ENCODE results near the gene KIFAP3.

KIFAP3 gene

GRCh38 chr1:169894424-169895145 lies 179.9 kb downstream of the KIFAP3 start:
- Histone ChIP-seq H3K27ac (ENCODE audit: low read depth, low read length) (peak overlapping the region; percentile 99; the same call in 1 of the 2 replicates), H3K4me3 (ENCODE audit: low read depth, low read length) (peak overlapping the region; percentile 88), H3K9ac (ENCODE audit: low read length) (peak overlapping the region; percentile 96)

GRCh38 chr1:169893645-169894423 lies 180.7 kb downstream of the KIFAP3 start, which contains the start of gene SCYL3:
TSS of gene SCYL3 (minus strand) at chr1:169893896. CDS start at chr1:169888840, 5,056 bp downstream.
- Histone ChIP-seq H3K36me3 (ENCODE audit: control insufficient read depth, insufficient read depth, low read length) (no peaks in the 10 kb centered on the region), H3K9me3 (ENCODE audit: control insufficient read depth, insufficient read depth, low read depth, low read length) (no peaks in the 10 kb centered on the region), H3K27ac (ENCODE audit: low read depth, low read length) (peak within 1 kb of the TSS; percentile 99), H3K4me3 (ENCODE audit: low read depth, low read length) (peak within 1 kb of the TSS; percentile 88), H3K4me1 (ENCODE audit: control insufficient read depth, insufficient read depth, low read length) (peaks cover 35% of the 10 kb centered on the region), H3K27me3 (ENCODE audit: control insufficient read depth, insufficient read depth, low read length) (no peaks in the 10 kb centered on the region), H3K9ac (ENCODE audit: low read length) (peak within 1 kb of the TSS; percentile 96)

More at GRCh38 chr1:169894424-169895145, 179.9 kb downstream of the KIFAP3 start:
- Histone ChIP-seq H3K9me3 (ENCODE audit: control insufficient read depth, insufficient read depth, low read depth, low read length) (no peaks in the 10 kb centered on the region), H3K4me1 (ENCODE audit: control insufficient read depth, insufficient read depth, low read length) (peaks cover 41% of the 10 kb centered on the region), H3K36me3 (ENCODE audit: control insufficient read depth, insufficient read depth, low read length) (no peaks in the 10 kb centered on the region), H3K27me3 (ENCODE audit: control insufficient read depth, insufficient read depth, low read length) (no peaks in the 10 kb centered on the region)

- Histone ChIP-seq H3K4me1 (ENCODE audit: control insufficient read depth, insufficient read depth, low read length) (peaks cover 34% of the 10 kb centered on the region), H3K9me3 (ENCODE audit: control insufficient read depth, insufficient read depth, low read depth, low read length) (no peaks in the 10 kb centered on the region), H3K27ac (ENCODE audit: low read depth, low read length) (peak overlapping the region; percentile 99), H3K36me3 (ENCODE audit: control insufficient read depth, insufficient read depth, low read length) (peaks cover 6% of the 10 kb centered on the region), H3K9ac (ENCODE audit: low read length) (peak overlapping the region; percentile 96), H3K27me3 (ENCODE audit: control insufficient read depth, insufficient read depth, low read length) (no peaks in the 10 kb centered on the region), H3K4me3 (ENCODE audit: low read depth, low read length) (peak overlapping the region; percentile 88)
Measured at GRCh38 chr1:169892927-169893644, 181.4 kb downstream of the KIFAP3 start.

- H3K36me3 ChIP-seq (ENCODE audit: control insufficient read depth, insufficient read depth, low read length) = peaks cover 9% of the 10 kb centered on the region
- H3K9ac ChIP-seq (ENCODE audit: low read length) = peak overlapping the region; percentile 96
- no peak overlapping the region for H3K27ac ChIP-seq (ENCODE audit: low read depth, low read length)
- H3K27me3 ChIP-seq (ENCODE audit: control insufficient read depth, insufficient read depth, low read length) = no peaks in the 10 kb centered on the region
- peak overlapping the region; percentile 88 for H3K4me3 ChIP-seq (ENCODE audit: low read depth, low read length)
- no peaks in the 10 kb centered on the region for H3K9me3 ChIP-seq (ENCODE audit: control insufficient read depth, insufficient read depth, low read depth, low read length)
- H3K4me1 ChIP-seq (ENCODE audit: control insufficient read depth, insufficient read depth, low read length) = peaks cover 34% of the 10 kb centered on the region
Measured at GRCh38 chr1:169892176-169892926, 182.1 kb downstream of the KIFAP3 start.

- no peaks in the 10 kb centered on the region for H3K27me3 ChIP-seq (ENCODE audit: control insufficient read depth, insufficient read depth, low read length)
- H3K27ac ChIP-seq (ENCODE audit: low read depth, low read length) = no peak overlapping the region
- H3K36me3 ChIP-seq (ENCODE audit: control insufficient read depth, insufficient read depth, low read length) = peaks cover 16% of the 10 kb centered on the region
- H3K4me3 ChIP-seq (ENCODE audit: low read depth, low read length) = 0 out of 2 replicates have a peak overlapping the region, but pooled peaks have one; percentile 18
- H3K9ac ChIP-seq (ENCODE audit: low read length) = no peak overlapping the region
- H3K4me1 ChIP-seq (ENCODE audit: control insufficient read depth, insufficient read depth, low read length) = peaks cover 34% of the 10 kb centered on the region
- no peaks in the 10 kb centered on the region for H3K9me3 ChIP-seq (ENCODE audit: control insufficient read depth, insufficient read depth, low read depth, low read length)
Measured at GRCh38 chr1:169891539-169891885, 183.0 kb downstream of the KIFAP3 start.

GRCh38 chr1:169890761-169891538 lies 183.5 kb downstream of the KIFAP3 start:
- peaks cover 30% of the 10 kb centered on the region for H3K4me1 ChIP-seq (ENCODE audit: control insufficient read depth, insufficient read depth, low read length)
- H3K9ac ChIP-seq (ENCODE audit: low read length) = no peak overlapping the region
- peaks cover 21% of the 10 kb centered on the region for H3K36me3 ChIP-seq (ENCODE audit: control insufficient read depth, insufficient read depth, low read length)
- H3K9me3 ChIP-seq (ENCODE audit: control insufficient read depth, insufficient read depth, low read depth, low read length) = no peaks in the 10 kb centered on the region
- no peaks in the 10 kb centered on the region for H3K27me3 ChIP-seq (ENCODE audit: control insufficient read depth, insufficient read depth, low read length)
- 0 out of 2 replicates have a peak overlapping the region, but pooled peaks have one; percentile 18 for H3K4me3 ChIP-seq (ENCODE audit: low read depth, low read length)
- H3K27ac ChIP-seq (ENCODE audit: low read depth, low read length) = no peak overlapping the region

- no peak overlapping the region for H3K4me3 ChIP-seq (ENCODE audit: low read depth, low read length)
- H3K9me3 ChIP-seq (ENCODE audit: control insufficient read depth, insufficient read depth, low read depth, low read length) = no peaks in the 10 kb centered on the region
- H3K27ac ChIP-seq (ENCODE audit: low read depth, low read length) = no peak overlapping the region
- peaks cover 24% of the 10 kb centered on the region for H3K36me3 ChIP-seq (ENCODE audit: control insufficient read depth, insufficient read depth, low read length)
- H3K27me3 ChIP-seq (ENCODE audit: control insufficient read depth, insufficient read depth, low read length) = no peaks in the 10 kb centered on the region
- no peak overlapping the region for H3K9ac ChIP-seq (ENCODE audit: low read length)
- peaks cover 30% of the 10 kb centered on the region for H3K4me1 ChIP-seq (ENCODE audit: control insufficient read depth, insufficient read depth, low read length)
Measured at GRCh38 chr1:169889871-169890270, 184.6 kb downstream of the KIFAP3 start.

- Histone ChIP-seq H3K4me1 (ENCODE audit: control insufficient read depth, insufficient read depth, low read length) (peaks cover 16% of the 10 kb centered on the region), H3K36me3 (ENCODE audit: control insufficient read depth, insufficient read depth, low read length) (peaks cover 33% of the 10 kb centered on the region), H3K27me3 (ENCODE audit: control insufficient read depth, insufficient read depth, low read length) (no peaks in the 10 kb centered on the region), H3K9ac (ENCODE audit: low read length) (no peak overlapping the region), H3K9me3 (ENCODE audit: control insufficient read depth, insufficient read depth, low read depth, low read length) (no peaks in the 10 kb centered on the region), H3K27ac (ENCODE audit: low read depth, low read length) (no peak overlapping the region), H3K4me3 (ENCODE audit: low read depth, low read length) (no peak overlapping the region)
Measured at GRCh38 chr1:169886931-169887330, 187.6 kb downstream of the KIFAP3 start.

- no peaks in the 10 kb centered on the region for H3K9me3 ChIP-seq (ENCODE audit: control insufficient read depth, insufficient read depth, low read depth, low read length)
- H3K27ac ChIP-seq (ENCODE audit: low read depth, low read length) = no peak overlapping the region
- no peak overlapping the region for H3K9ac ChIP-seq (ENCODE audit: low read length)
- peaks cover 33% of the 10 kb centered on the region for H3K36me3 ChIP-seq (ENCODE audit: control insufficient read depth, insufficient read depth, low read length)
- no peaks in the 10 kb centered on the region for H3K27me3 ChIP-seq (ENCODE audit: control insufficient read depth, insufficient read depth, low read length)
- peaks cover 11% of the 10 kb centered on the region; the same call in 1 of the 2 replicates for H3K4me1 ChIP-seq (ENCODE audit: control insufficient read depth, insufficient read depth, low read length)
- H3K4me3 ChIP-seq (ENCODE audit: low read depth, low read length) = no peak overlapping the region
Measured at GRCh38 chr1:169886422-169886821, 188.1 kb downstream of the KIFAP3 start.

- no peak overlapping the region for H3K27ac ChIP-seq (ENCODE audit: low read depth, low read length)
- no peaks in the 10 kb centered on the region for H3K27me3 ChIP-seq (ENCODE audit: control insufficient read depth, insufficient read depth, low read length)
- peaks cover 33% of the 10 kb centered on the region for H3K36me3 ChIP-seq (ENCODE audit: control insufficient read depth, insufficient read depth, low read length)
- no peaks in the 10 kb centered on the region for H3K9me3 ChIP-seq (ENCODE audit: control insufficient read depth, insufficient read depth, low read depth, low read length)
- H3K4me3 ChIP-seq (ENCODE audit: low read depth, low read length) = no peak overlapping the region
- H3K4me1 ChIP-seq (ENCODE audit: control insufficient read depth, insufficient read depth, low read length) = 0 out of 2 replicates have a peak, but pooled peaks cover 2% of the 10 kb centered on the region
- H3K9ac ChIP-seq (ENCODE audit: low read length) = no peak overlapping the region
Measured at GRCh38 chr1:169885207-169885606, 189.3 kb downstream of the KIFAP3 start.

Data from HUES6 (cell line).